WTC11 (cell line): ENCODE measurements around the gene FUT6. TPM values are rescaled to one million over a fixed set of nuclear protein-coding genes. Genes with fewer than 3 reads are reported as not detected.

Experiments used
- ARID4B ChIP-seq: sonication (generic); formaldehyde crosslinking; IDR thresholded peaks from 2 replicates; pipeline ENCODE4 v1.8.0; 2023; ENCODE audit warnings: missing genetic modification reagents, mild to moderate bottlenecking, borderline replicate concordance
- CDX4 ChIP-seq: fragments of 250-450 bp; sonication (Bioruptor Pico); IDR thresholded peaks from 2 replicates; pipeline ENCODE4 v1.9.0; 2021; ENCODE audit warnings: moderate library complexity, mild to moderate bottlenecking, inconsistent platforms, borderline replicate concordance
- CREM ChIP-seq: sonication (generic); formaldehyde crosslinking; IDR thresholded peaks from 2 replicates; pipeline ENCODE4 v1.8.1; 2022; ENCODE audit warnings: mild to moderate bottlenecking, missing genetic modification reagents, moderate library complexity
- ESRRA ChIP-seq: sonication (generic); formaldehyde crosslinking; IDR thresholded peaks from 2 replicates; pipeline ENCODE4 v1.8.1; 2022; ENCODE audit warnings: mild to moderate bottlenecking, missing genetic modification reagents, borderline replicate concordance
- FOXJ3 ChIP-seq: sonication (generic); formaldehyde crosslinking; IDR thresholded peaks from 2 replicates; pipeline ENCODE4 v1.9.0; 2021; ENCODE audit warnings: missing genetic modification reagents, mild to moderate bottlenecking, borderline replicate concordance
- GABPB1 ChIP-seq: sonication (generic); formaldehyde crosslinking; IDR thresholded peaks from 2 replicates; pipeline ENCODE4 v1.8.1; 2023; ENCODE audit warnings: mild to moderate bottlenecking, missing genetic modification reagents
- MXD4 ChIP-seq: fragments of 250-450 bp; sonication (Bioruptor Pico); IDR thresholded peaks from 2 replicates; pipeline ENCODE4 v1.8.0; 2021; ENCODE audit warnings: mild to moderate bottlenecking, moderate library complexity, borderline replicate concordance
- NR3C1 ChIP-seq: sonication (generic); formaldehyde crosslinking; conservative IDR thresholded peaks from 2 replicates; pipeline ENCODE4 v1.8.1; 2023; ENCODE audit warnings: low read depth, mild to moderate bottlenecking, missing genetic modification reagents
- PRRX2 ChIP-seq: fragments of 250-450 bp; sonication (Bioruptor Pico); IDR thresholded peaks from 2 replicates; pipeline ENCODE4 v1.8.0; 2021; ENCODE audit warnings: mild to moderate bottlenecking
- TCF7 ChIP-seq: sonication (generic); formaldehyde crosslinking; IDR thresholded peaks from 2 replicates; pipeline ENCODE4 v1.8.0; 2022; ENCODE audit warnings: mild to moderate bottlenecking, low read depth, missing genetic modification reagents, moderate library complexity
- TEAD1 ChIP-seq: sonication (generic); formaldehyde crosslinking; IDR thresholded peaks from 2 replicates; pipeline ENCODE4 v1.8.0; 2022; ENCODE audit warnings: mild to moderate bottlenecking, missing genetic modification reagents
- USF1 ChIP-seq: sonication (generic); formaldehyde crosslinking; IDR thresholded peaks from 2 replicates; pipeline ENCODE4 v1.8.0; 2022; ENCODE audit warnings: mild to moderate bottlenecking, missing genetic modification reagents
- ZBTB43 ChIP-seq: sonication (generic); formaldehyde crosslinking; IDR thresholded peaks from 2 replicates; pipeline ENCODE4 v1.8.1; 2023; ENCODE audit warnings: mild to moderate bottlenecking, missing genetic modification reagents
- ZNF232 ChIP-seq: sonication (generic); formaldehyde crosslinking; IDR thresholded peaks from 2 replicates; pipeline ENCODE4 v1.8.0; 2022; ENCODE audit warnings: mild to moderate bottlenecking, missing genetic modification reagents
- ZNF416 ChIP-seq: fragments of 250-450 bp; sonication (Bioruptor Pico); IDR thresholded peaks from 2 replicates; pipeline ENCODE4 v1.9.0; 2021; ENCODE audit warnings: mild to moderate bottlenecking, inconsistent platforms
- ZNF512 ChIP-seq: sonication (generic); formaldehyde crosslinking; IDR thresholded peaks from 2 replicates; pipeline ENCODE4 v1.8.1; 2022; ENCODE audit warnings: missing genetic modification reagents, borderline replicate concordance
- total RNA-seq: library from RNA; stranded (reverse); gene quantifications from 3 replicates; pipeline ENCODE4 v1.2.3, GENCODE V29; 2021

FUT6 gene
- total RNA-seq, 1 experiment from 2014 or later = not detected

GRCh38 chr19:5827891-5828660 is 11.4 kb downstream of the FUT6 start (continued):
- TF ChIP-seq USF1 (CRISPR knock-in tag) (0 out of 2 replicates have a peak, but pooled peaks have one; percentile 37), GABPB1 (peak; percentile 89), MXD4 (CRISPR knock-in tag) (no peak), PRRX2 (no peak), CDX4 (CRISPR knock-in tag) (no peak), TEAD1 (CRISPR knock-in tag) (0 out of 2 replicates have a peak, but pooled peaks have one; percentile 41), NR3C1 (CRISPR knock-in tag) (no peak), CREM (CRISPR knock-in tag) (peak; percentile 81), ESRRA (CRISPR knock-in tag) (0 out of 2 replicates have a peak, but pooled peaks have one; percentile 57), ZNF512 (CRISPR knock-in tag) (no peak), ZBTB43 (CRISPR knock-in tag) (peak; percentile 93; the same call in 1 of the 2 replicates), ZNF416 (CRISPR knock-in tag) (peak; percentile 11; the same call in 1 of the 2 replicates), TCF7 (CRISPR knock-in tag) (no peak), ZNF232 (CRISPR knock-in tag) (peak; percentile 77; the same call in 1 of the 2 replicates), FOXJ3 (CRISPR knock-in tag) (no peak), ARID4B (CRISPR knock-in tag) (peak; percentile 89; the same call in 1 of the 2 replicates)
